ENCODE measurements around the gene CENPM. TPM values are rescaled to one million over a fixed set of nuclear protein-coding genes. Genes with fewer than 3 reads are reported as not detected.

Gene CENPM
- total RNA-seq, 1 donor from 2014 or later = 13.3 TPM

DNA sequence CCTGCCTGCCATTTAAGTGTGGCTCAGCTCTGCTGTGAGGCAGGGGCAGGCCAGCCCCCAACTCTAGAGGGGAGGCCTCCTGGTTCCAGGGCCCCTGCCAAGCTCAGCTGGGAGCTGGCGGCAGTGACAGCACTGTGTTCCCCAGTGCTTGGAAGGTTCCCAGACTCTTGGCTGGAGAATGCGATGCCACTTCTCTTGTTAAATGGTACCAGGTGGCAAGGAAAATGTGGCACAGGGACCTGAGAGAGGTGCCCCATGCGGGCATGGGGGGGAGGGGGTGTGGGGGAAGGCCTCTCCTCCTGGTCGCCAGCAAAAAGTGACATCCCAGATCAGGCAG lies 12.0 kb downstream of the CENPM start:
- Mint-ChIP-seq H3K4me1 (peaks cover 100% of the 10 kb centered on the region), H3K27ac (peak overlapping the region; percentile 100), H3K36me3 (ENCODE audit: low read depth) (peaks cover 2% of the 10 kb centered on the region), H3K4me3 (peak overlapping the region; percentile 92), H3K27me3 (no peaks in the 10 kb centered on the region), H3K9me3 (no peaks in the 10 kb centered on the region)
- no peak for DNase-seq
- TF ChIP-seq, protein P1, sequence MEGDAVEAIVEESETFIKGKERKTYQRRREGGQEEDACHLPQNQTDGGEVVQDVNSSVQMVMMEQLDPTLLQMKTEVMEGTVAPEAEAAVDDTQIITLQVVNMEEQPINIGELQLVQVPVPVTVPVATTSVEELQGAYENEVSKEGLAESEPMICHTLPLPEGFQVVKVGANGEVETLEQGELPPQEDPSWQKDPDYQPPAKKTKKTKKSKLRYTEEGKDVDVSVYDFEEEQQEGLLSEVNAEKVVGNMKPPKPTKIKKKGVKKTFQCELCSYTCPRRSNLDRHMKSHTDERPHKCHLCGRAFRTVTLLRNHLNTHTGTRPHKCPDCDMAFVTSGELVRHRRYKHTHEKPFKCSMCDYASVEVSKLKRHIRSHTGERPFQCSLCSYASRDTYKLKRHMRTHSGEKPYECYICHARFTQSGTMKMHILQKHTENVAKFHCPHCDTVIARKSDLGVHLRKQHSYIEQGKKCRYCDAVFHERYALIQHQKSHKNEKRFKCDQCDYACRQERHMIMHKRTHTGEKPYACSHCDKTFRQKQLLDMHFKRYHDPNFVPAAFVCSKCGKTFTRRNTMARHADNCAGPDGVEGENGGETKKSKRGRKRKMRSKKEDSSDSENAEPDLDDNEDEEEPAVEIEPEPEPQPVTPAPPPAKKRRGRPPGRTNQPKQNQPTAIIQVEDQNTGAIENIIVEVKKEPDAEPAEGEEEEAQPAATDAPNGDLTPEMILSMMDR (IDR thresholded peaks at IDR 0.05) = no peak
- POLR2A ChIA-PET = interaction anchor here (0.6 to 9.1 kb wide), 6 partner anchors 12 to 314 kb away, joined by 3 to 1414 read pairs (median 40); partner anchors contain the start of genes CENPM, DESI1, SREBF2 and TNFRSF13C
- ATAC-seq (ENCODE audit: low read depth) = no peak
- intact Hi-C loops (cut with micrococcal nuclease) = loop anchor here (10.0 kb wide), 1 partner anchor 980 kb away; the partner anchor contains the start of gene RBX1
- CTCF ChIA-PET = interaction anchor here (9.1 kb wide), 1 partner anchor 12 kb away, joined by 258 read pairs; the partner anchor contains the start of gene TNFRSF13C

DNA sequence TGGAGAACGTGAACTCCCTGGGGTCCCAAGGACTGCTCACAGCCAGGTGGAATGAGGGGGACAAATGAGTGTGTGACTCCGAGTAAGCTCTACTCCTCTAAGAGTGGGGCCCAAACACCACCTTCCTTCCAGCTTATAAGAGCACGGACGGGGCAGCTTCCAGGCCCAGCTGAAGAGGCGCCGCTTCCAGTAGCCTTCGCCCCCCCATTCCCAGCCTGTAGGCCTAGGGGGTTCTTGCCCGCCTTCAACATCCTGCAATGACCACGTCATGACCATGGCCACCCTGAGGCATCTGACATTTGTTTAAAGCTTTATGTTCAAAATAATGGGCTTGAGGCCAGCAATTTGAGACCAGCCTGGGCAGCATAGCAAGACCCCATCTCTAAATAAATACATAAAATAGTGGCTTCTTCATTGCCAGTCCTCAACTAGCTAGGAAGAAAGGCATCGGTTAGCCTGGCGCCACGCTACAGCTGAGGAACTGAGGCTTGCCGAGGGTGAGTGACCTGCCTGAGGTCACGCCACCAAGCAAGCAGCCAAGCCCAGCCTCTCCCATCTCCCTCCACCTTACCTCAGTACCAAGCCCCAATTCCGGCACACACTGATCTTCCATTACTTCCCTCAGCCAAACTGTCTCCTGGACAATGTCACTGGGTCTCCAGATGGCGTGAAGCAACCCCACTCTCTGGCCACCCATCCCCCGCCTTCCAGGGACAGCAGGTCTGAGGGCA lies 12.5 kb downstream of the CENPM start:
- CTCF ChIA-PET = interaction anchor here (9.1 kb wide), 1 partner anchor 11 kb away, joined by 258 read pairs; the partner anchor contains the start of gene TNFRSF13C
- TF ChIP-seq, protein P1 (IDR thresholded peaks at IDR 0.05) = no peak
- Mint-ChIP-seq H3K36me3 (ENCODE audit: low read depth) (no peaks in the 10 kb centered on the region), H3K4me3 (peak overlapping the region; percentile 44), H3K27ac (peak overlapping the region; percentile 100), H3K27me3 (no peaks in the 10 kb centered on the region), H3K4me1 (peaks cover 97% of the 10 kb centered on the region), H3K9me3 (no peaks in the 10 kb centered on the region)
- intact Hi-C loops (cut with micrococcal nuclease) = loop anchor here (10.0 kb wide), 1 partner anchor 980 kb away; the partner anchor contains the start of gene RBX1
- DNase-seq (no peak), ATAC-seq (ENCODE audit: low read depth) (no peak)
- POLR2A ChIA-PET = interaction anchor here (1.0 to 9.1 kb wide), 5 partner anchors 12 to 135 kb away, joined by 5 to 1414 read pairs (median 74); partner anchors contain the start of genes CCDC134, CENPM, SREBF2 and TNFRSF13C

DNA sequence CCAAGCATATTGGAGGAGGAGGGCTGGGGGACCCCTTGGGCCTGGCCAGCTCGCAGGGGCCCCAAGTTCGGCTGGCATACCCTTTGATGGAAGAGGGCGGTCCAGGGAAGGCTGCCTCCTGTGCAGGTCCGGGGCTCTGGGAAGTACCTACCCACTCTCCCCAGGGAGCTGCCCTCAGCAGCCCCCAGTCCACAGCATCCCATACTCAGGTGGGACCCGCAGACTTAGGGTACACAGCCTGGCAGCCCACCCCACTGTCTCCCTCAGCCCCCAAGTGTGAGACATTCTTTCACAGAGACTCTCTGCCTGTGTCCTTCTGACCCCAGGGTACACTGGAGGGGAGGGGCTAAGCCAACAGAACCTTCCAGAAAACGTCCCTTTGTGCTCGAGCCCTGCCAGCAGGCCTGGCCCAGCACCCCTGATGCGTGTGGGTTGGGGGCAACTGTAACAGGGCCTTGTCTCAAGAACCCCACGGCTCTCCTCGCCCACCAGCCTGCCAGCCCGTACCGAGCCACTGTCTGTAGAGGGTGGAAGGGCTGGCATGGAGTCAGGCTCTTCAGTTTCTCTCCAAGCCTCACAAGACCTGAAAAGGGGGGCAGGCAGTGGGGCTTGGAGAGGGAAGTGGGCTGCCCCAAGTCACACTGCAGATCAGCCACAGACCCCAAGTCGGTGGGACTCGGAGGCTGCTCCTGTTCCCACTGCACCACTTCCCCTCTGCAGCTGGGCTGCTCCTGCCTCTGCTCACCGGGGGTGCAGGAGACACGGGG lies 13.4 kb downstream of the CENPM start:
- TF ChIP-seq, protein P1 (IDR thresholded peaks at IDR 0.05) = no peak
- peak; percentile 35 for DNase-seq
- ChIA-PET CTCF (interaction anchor here (9.1 kb wide), 1 partner anchor 10 kb away, joined by 258 read pairs; the partner anchor contains the start of gene TNFRSF13C), POLR2A (interaction anchor here (1.0 to 9.1 kb wide), 6 partner anchors 7 to 134 kb away, joined by 5 to 1414 read pairs (median 46); partner anchors contain the start of genes CCDC134, CENPM, SREBF2 and TNFRSF13C)
- peak overlapping the region; percentile 24 for H3K4me3 Mint-ChIP-seq
- intact Hi-C loops (cut with micrococcal nuclease) = loop anchor here (10.0 kb wide), 1 partner anchor 979 kb away; the partner anchor contains the start of gene RBX1
- ATAC-seq (ENCODE audit: low read depth) = no peak
- no peaks in the 10 kb centered on the region for H3K36me3 Mint-ChIP-seq (ENCODE audit: low read depth)
- peak overlapping the region; percentile 100 for H3K27ac Mint-ChIP-seq
- no peaks in the 10 kb centered on the region for H3K9me3 Mint-ChIP-seq
- peaks cover 97% of the 10 kb centered on the region for H3K4me1 Mint-ChIP-seq
- H3K27me3 Mint-ChIP-seq = no peaks in the 10 kb centered on the region

DNA sequence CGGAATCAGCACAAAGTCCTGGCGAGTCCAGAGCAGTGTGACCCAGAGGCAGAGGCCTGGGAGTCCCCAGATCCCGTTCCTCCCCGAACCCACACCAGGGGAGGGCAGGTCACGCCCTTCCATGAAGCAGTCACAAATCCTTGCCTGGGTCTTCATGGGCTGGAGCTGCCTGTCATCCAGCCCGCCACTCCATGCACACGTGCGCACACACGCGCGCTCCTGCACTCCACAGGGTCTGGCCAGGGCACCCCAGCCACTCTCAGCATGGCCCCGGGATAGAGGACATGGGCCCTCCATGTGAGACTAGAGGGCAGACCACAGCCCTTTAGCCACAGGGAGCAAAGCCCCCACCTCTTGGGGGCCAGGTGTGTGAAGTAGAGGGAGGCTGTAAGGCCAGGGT lies 14.6 kb downstream of the CENPM start:
- peaks cover 97% of the 10 kb centered on the region for H3K4me1 Mint-ChIP-seq
- H3K27me3 Mint-ChIP-seq = no peaks in the 10 kb centered on the region
- DNase-seq = no peak
- ATAC-seq (ENCODE audit: low read depth) = no peak
- ChIA-PET CTCF (no interaction called here), POLR2A (interaction anchor here (2.4 to 4.8 kb wide), 3 partner anchors 8 to 100 kb away, joined by 14 to 51 read pairs (median 19); partner anchors contain the start of gene SREBF2)
- intact Hi-C loops (cut with micrococcal nuclease) = loop anchor here (10.0 kb wide), 1 partner anchor 978 kb away; the partner anchor contains the start of gene RBX1
- H3K4me3 Mint-ChIP-seq = peak overlapping the region; percentile 53
- no peaks in the 10 kb centered on the region for H3K9me3 Mint-ChIP-seq
- TF ChIP-seq, protein P1 (IDR thresholded peaks at IDR 0.05) = no peak
- peak overlapping the region; percentile 100 for H3K27ac Mint-ChIP-seq
- H3K36me3 Mint-ChIP-seq (ENCODE audit: low read depth) = no peaks in the 10 kb centered on the region

Measured in activated B cell treated with CpG ODN at 0.5 μM for 24 hours (primary cell).